Activated naive CD4-positive, alpha-beta T cell treated with anti-CD3 and anti-CD28 coated beads, Interleukin-2, amount 10 ng/mL, durations not matched to agents 7 days and 5 days (primary cell): ENCODE data around the gene CNGB1.

Source experiments
- CTCF ChIA-PET: fragments of 350-600 bp; sonication (Branson Sonifier 250); formaldehyde crosslinking; loops from one replicate; lab custom pipeline; 2021; ENCODE audit warnings: antibody characterized with exemption; lab: Charles Lee
- DNase-seq: peaks from one replicate; pipeline ENCODE4 v3.0.0-alpha.2; 2020
- H3K27ac Mint-ChIP-seq: one replicate; pipeline ENCODE4 v1.8.0; 2021; ENCODE audit warnings: mild to moderate bottlenecking, moderate library complexity, mixed read lengths
- H3K27me3 Mint-ChIP-seq: one replicate; pipeline ENCODE4 v1.8.0; 2021; ENCODE audit warnings: mild to moderate bottlenecking, mixed read lengths
- H3K36me3 Mint-ChIP-seq: one replicate; pipeline ENCODE4 v1.8.0; 2021; ENCODE audit warnings: mixed read lengths
- H3K4me1 Mint-ChIP-seq: one replicate; pipeline ENCODE4 v1.8.0; 2021; ENCODE audit warnings: mixed read lengths
- H3K4me3 Mint-ChIP-seq: one replicate; pipeline ENCODE4 v1.8.0; 2021; ENCODE audit warnings: mild to moderate bottlenecking, moderate library complexity, mixed read lengths
- H3K9me3 Mint-ChIP-seq: one replicate; pipeline ENCODE4 v1.8.0; 2021; ENCODE audit warnings: mixed read lengths

The CNGB1 gene

GRCh38 chr16:57889960-57890751 lies 80.8 kb downstream of the CNGB1 start:
- no peaks in the 10 kb centered on the region for H3K36me3 Mint-ChIP-seq
- CTCF ChIA-PET: interaction anchor here (0.8 kb wide), 1 partner anchor 308 kb away, joined by 3 read pairs; no protein-coding TSS in a partner anchor
- H3K4me3 Mint-ChIP-seq: no peak overlapping the region
- H3K9me3 Mint-ChIP-seq: no peaks in the 10 kb centered on the region
- no peak for DNase-seq
- peaks cover 13% of the 10 kb centered on the region for H3K4me1 Mint-ChIP-seq
- no peak overlapping the region for H3K27ac Mint-ChIP-seq
- peaks cover 56% of the 10 kb centered on the region for H3K27me3 Mint-ChIP-seq

GRCh38 chr16:57889522-57889921 lies 81.4 kb downstream of the CNGB1 start:
- no peak for DNase-seq
- Mint-ChIP-seq H3K36me3 (no peaks in the 10 kb centered on the region), H3K27ac (no peak overlapping the region), H3K9me3 (no peaks in the 10 kb centered on the region), H3K4me1 (peaks cover 8% of the 10 kb centered on the region), H3K4me3 (no peak overlapping the region), H3K27me3 (peaks cover 59% of the 10 kb centered on the region)
- CTCF ChIA-PET: interaction anchor here (0.8 to 1.2 kb wide), 2 partner anchors 11 to 307 kb away, joined by 3 to 4 read pairs; no protein-coding TSS in a partner anchor

- no peaks in the 10 kb centered on the region for H3K9me3 Mint-ChIP-seq
- no peak for DNase-seq
- no peak overlapping the region for H3K27ac Mint-ChIP-seq
- peaks cover 4% of the 10 kb centered on the region for H3K4me1 Mint-ChIP-seq
- H3K27me3 Mint-ChIP-seq: peaks cover 64% of the 10 kb centered on the region
- H3K36me3 Mint-ChIP-seq: no peaks in the 10 kb centered on the region
- CTCF ChIA-PET: interaction anchor here (1.0 to 1.2 kb wide), 2 partner anchors 11 to 94 kb away, joined by 3 to 4 read pairs; no protein-coding TSS in a partner anchor
- no peak overlapping the region for H3K4me3 Mint-ChIP-seq
Measured at GRCh38 chr16:57889111-57889510, 81.8 kb downstream of the CNGB1 start.

- H3K4me1 Mint-ChIP-seq: no peaks in the 10 kb centered on the region
- no peaks in the 10 kb centered on the region for H3K9me3 Mint-ChIP-seq
- H3K27me3 Mint-ChIP-seq: peaks cover 73% of the 10 kb centered on the region
- H3K4me3 Mint-ChIP-seq: no peak overlapping the region
- H3K36me3 Mint-ChIP-seq: no peaks in the 10 kb centered on the region
- DNase-seq: no peak
- CTCF ChIA-PET: interaction anchor here (1.0 kb wide), 1 partner anchor 93 kb away, joined by 3 read pairs; no protein-coding TSS in a partner anchor
- H3K27ac Mint-ChIP-seq: no peak overlapping the region
Measured at GRCh38 chr16:57888128-57888527, 82.8 kb downstream of the CNGB1 start.

GRCh38 chr16:57887711-57888110 lies 83.2 kb downstream of the CNGB1 start:
- no peak for DNase-seq
- no peak overlapping the region for H3K4me3 Mint-ChIP-seq
- no peaks in the 10 kb centered on the region for H3K36me3 Mint-ChIP-seq
- peaks cover 75% of the 10 kb centered on the region for H3K27me3 Mint-ChIP-seq
- H3K9me3 Mint-ChIP-seq: no peaks in the 10 kb centered on the region
- H3K4me1 Mint-ChIP-seq: no peaks in the 10 kb centered on the region
- CTCF ChIA-PET: no interaction called here
- no peak overlapping the region for H3K27ac Mint-ChIP-seq

GRCh38 chr16:57886427-57886826 lies 84.5 kb downstream of the CNGB1 start:
- Mint-ChIP-seq H3K36me3 (no peaks in the 10 kb centered on the region), H3K27ac (no peak overlapping the region), H3K4me1 (no peaks in the 10 kb centered on the region), H3K9me3 (no peaks in the 10 kb centered on the region), H3K27me3 (peaks cover 71% of the 10 kb centered on the region), H3K4me3 (no peak overlapping the region)
- CTCF ChIA-PET: interaction anchor here (0.8 to 0.9 kb wide), 2 partner anchors 12 to 310 kb away, joined by 3 read pairs; no protein-coding TSS in a partner anchor
- DNase-seq: no peak

- peaks cover 66% of the 10 kb centered on the region for H3K27me3 Mint-ChIP-seq
- H3K36me3 Mint-ChIP-seq: no peaks in the 10 kb centered on the region
- CTCF ChIA-PET: no interaction called here
- H3K9me3 Mint-ChIP-seq: no peaks in the 10 kb centered on the region
- no peak for DNase-seq
- no peak overlapping the region for H3K4me3 Mint-ChIP-seq
- no peaks in the 10 kb centered on the region for H3K4me1 Mint-ChIP-seq
- peak overlapping the region; percentile 49 for H3K27ac Mint-ChIP-seq
Measured at GRCh38 chr16:57884655-57885133, 86.2 kb downstream of the CNGB1 start.

- no peak for DNase-seq
- H3K36me3 Mint-ChIP-seq: no peaks in the 10 kb centered on the region
- CTCF ChIA-PET: no interaction called here
- no peaks in the 10 kb centered on the region for H3K4me1 Mint-ChIP-seq
- H3K4me3 Mint-ChIP-seq: no peak overlapping the region
- H3K9me3 Mint-ChIP-seq: no peaks in the 10 kb centered on the region
- H3K27me3 Mint-ChIP-seq: peaks cover 70% of the 10 kb centered on the region
- no peak overlapping the region for H3K27ac Mint-ChIP-seq
Measured at GRCh38 chr16:57883953-57884654, 86.8 kb downstream of the CNGB1 start.

GRCh38 chr16:57883480-57883879 lies 87.4 kb downstream of the CNGB1 start:
- Mint-ChIP-seq H3K4me3 (no peak overlapping the region), H3K9me3 (no peaks in the 10 kb centered on the region), H3K4me1 (no peaks in the 10 kb centered on the region), H3K36me3 (no peaks in the 10 kb centered on the region), H3K27ac (no peak overlapping the region), H3K27me3 (peaks cover 74% of the 10 kb centered on the region)
- CTCF ChIA-PET: no interaction called here
- no peak for DNase-seq

- CTCF ChIA-PET: no interaction called here
- no peak overlapping the region for H3K27ac Mint-ChIP-seq
- H3K36me3 Mint-ChIP-seq: no peaks in the 10 kb centered on the region
- H3K27me3 Mint-ChIP-seq: peaks cover 68% of the 10 kb centered on the region
- H3K9me3 Mint-ChIP-seq: no peaks in the 10 kb centered on the region
- no peak for DNase-seq
- H3K4me3 Mint-ChIP-seq: no peak overlapping the region
- H3K4me1 Mint-ChIP-seq: no peaks in the 10 kb centered on the region
Measured at GRCh38 chr16:57882792-57883191, 88.1 kb downstream of the CNGB1 start.

- Mint-ChIP-seq H3K4me1 (no peaks in the 10 kb centered on the region), H3K4me3 (no peak overlapping the region), H3K36me3 (no peaks in the 10 kb centered on the region), H3K27ac (no peak overlapping the region), H3K27me3 (peaks cover 62% of the 10 kb centered on the region), H3K9me3 (no peaks in the 10 kb centered on the region)
- CTCF ChIA-PET: no interaction called here
- no peak for DNase-seq
Measured at GRCh38 chr16:57882206-57882605, 88.7 kb downstream of the CNGB1 start.

GRCh38 chr16:57878586-57878985 lies 92.3 kb downstream of the CNGB1 start:
- H3K36me3 Mint-ChIP-seq: no peaks in the 10 kb centered on the region
- H3K4me1 Mint-ChIP-seq: no peaks in the 10 kb centered on the region
- CTCF ChIA-PET: interaction anchor here (1.5 kb wide), 1 partner anchor 20 kb away, joined by 4 read pairs; no protein-coding TSS in a partner anchor

GRCh38 chr16:57876210-57876609 lies 94.7 kb downstream of the CNGB1 start:
- Mint-ChIP-seq H3K36me3 (no peaks in the 10 kb centered on the region), H3K4me3 (no peak overlapping the region), H3K4me1 (no peaks in the 10 kb centered on the region), H3K27me3 (peaks cover 45% of the 10 kb centered on the region), H3K9me3 (no peaks in the 10 kb centered on the region), H3K27ac (no peak overlapping the region)
- DNase-seq: no peak
- CTCF ChIA-PET: interaction anchor here (0.6 kb wide), 1 partner anchor 555 kb away, joined by 3 read pairs; no protein-coding TSS in a partner anchor

More at GRCh38 chr16:57878586-57878985, 92.3 kb downstream of the CNGB1 start:
- Mint-ChIP-seq H3K4me3 (no peak overlapping the region), H3K27me3 (peaks cover 44% of the 10 kb centered on the region), H3K9me3 (no peaks in the 10 kb centered on the region), H3K27ac (no peak overlapping the region)
- DNase-seq: no peak

- Mint-ChIP-seq H3K4me3 (no peak overlapping the region), H3K36me3 (no peaks in the 10 kb centered on the region), H3K4me1 (no peaks in the 10 kb centered on the region), H3K9me3 (no peaks in the 10 kb centered on the region), H3K27me3 (peaks cover 50% of the 10 kb centered on the region), H3K27ac (no peak overlapping the region)
- CTCF ChIA-PET: interaction anchor here (0.6 kb wide), 1 partner anchor 555 kb away, joined by 3 read pairs; no protein-coding TSS in a partner anchor
- DNase-seq: no peak
Measured at GRCh38 chr16:57875347-57875746, 95.6 kb downstream of the CNGB1 start.
